Spleen (tissue), 7 donors: ENCODE measurements around the gene ZNF135.

Experiments used
- POLR2A ChIP-seq, 3 donors: fragments of 450-650 bp; IDR thresholded peaks; one replicate each; pipeline ENCODE4 v1.5.1; 2017; ENCODE audit warnings: antibody characterized with exemption in 3 of 3, mild to moderate bottlenecking in 1 of 3
- POLR2AphosphoS5 ChIP-seq, 3 donors: sonication (generic); formaldehyde crosslinking; IDR thresholded peaks; one replicate each; pipeline ENCODE4 v1.5.1; 2017; ENCODE audit warnings: antibody characterized with exemption in 3 of 3
- TF ChIP-seq, protein P1 (sequence below), 11 experiments: fragments of 200-600 bp in 7 of 11; fragments of 450-650 bp in 4 of 11; sonication (generic) in 4 of 11; IDR thresholded peaks in 8 of 11; conservative IDR thresholded peaks in 3 of 11; 1 replicate in 7 of 11; 2 replicates in 4 of 11; pipeline versions ENCODE4 v1.4.0 to v1.8.0; 2016 to 2021; ENCODE audit warnings: antibody characterized with exemption in 11 of 11, inconsistent platforms in 4 of 11, mild to moderate bottlenecking in 1 of 11
- donor health status: DM: no; HTN: no; CAD: no; lungs with moderate emphysema.
- donor health status: DM: no; HTN: no; CAD: no.
- donor health status: DM: no; HTN: no; CAD: no.

- TF ChIP-seq, protein P1, sequence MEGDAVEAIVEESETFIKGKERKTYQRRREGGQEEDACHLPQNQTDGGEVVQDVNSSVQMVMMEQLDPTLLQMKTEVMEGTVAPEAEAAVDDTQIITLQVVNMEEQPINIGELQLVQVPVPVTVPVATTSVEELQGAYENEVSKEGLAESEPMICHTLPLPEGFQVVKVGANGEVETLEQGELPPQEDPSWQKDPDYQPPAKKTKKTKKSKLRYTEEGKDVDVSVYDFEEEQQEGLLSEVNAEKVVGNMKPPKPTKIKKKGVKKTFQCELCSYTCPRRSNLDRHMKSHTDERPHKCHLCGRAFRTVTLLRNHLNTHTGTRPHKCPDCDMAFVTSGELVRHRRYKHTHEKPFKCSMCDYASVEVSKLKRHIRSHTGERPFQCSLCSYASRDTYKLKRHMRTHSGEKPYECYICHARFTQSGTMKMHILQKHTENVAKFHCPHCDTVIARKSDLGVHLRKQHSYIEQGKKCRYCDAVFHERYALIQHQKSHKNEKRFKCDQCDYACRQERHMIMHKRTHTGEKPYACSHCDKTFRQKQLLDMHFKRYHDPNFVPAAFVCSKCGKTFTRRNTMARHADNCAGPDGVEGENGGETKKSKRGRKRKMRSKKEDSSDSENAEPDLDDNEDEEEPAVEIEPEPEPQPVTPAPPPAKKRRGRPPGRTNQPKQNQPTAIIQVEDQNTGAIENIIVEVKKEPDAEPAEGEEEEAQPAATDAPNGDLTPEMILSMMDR (IDR thresholded peaks at IDR 0.05 in 8 of 11, conservative IDR thresholded peaks at IDR 0.05 in 3 of 11): no peak
- TF ChIP-seq POLR2A (IDR thresholded peaks at IDR 0.05): no peak
- peak in 1 of 3 donors; percentile 42 for TF ChIP-seq POLR2AphosphoS5 (IDR thresholded peaks at IDR 0.05)
Observed at GRCh38 chr19:58085348-58085875, 26.3 kb downstream of the ZNF135 start.
